SK-N-MC (cell line): ENCODE results near the gene RGS8.

Experiments used
- DNase-seq: peaks from one replicate; pipeline ENCODE4 v3.0.0-alpha.2; 2011; ENCODE audit warnings: low read depth, low spot score
- H3K27ac ChIP-seq: fragments of 200-600 bp; sonication (generic); 2 replicates; pipeline ENCODE4 v1.5.1; 2016; ENCODE audit warnings: mixed run types
- H3K36me3 ChIP-seq: fragments of 200-600 bp; sonication (generic); 2 replicates; pipeline ENCODE4 v1.6.1; 2017; ENCODE audit warnings: antibody characterized with exemption, low read length, mixed read lengths; ENCODE audit not compliant: insufficient read depth
- H3K4me3 ChIP-seq: fragments of 200-600 bp; sonication (generic); 2 replicates; pipeline ENCODE4 v1.5.1; 2016
- H3K9ac ChIP-seq: fragments of 200-600 bp; sonication (generic); 2 replicates; pipeline ENCODE4 v1.8.0; 2017; ENCODE audit warnings: mixed run types, mixed read lengths; ENCODE audit not compliant: insufficient read length
- H3K9me3 ChIP-seq: fragments of 200-600 bp; sonication (generic); 2 replicates; pipeline ENCODE4 v1.6.1; 2017; ENCODE audit warnings: low read depth, mild to moderate bottlenecking, antibody characterized with exemption, low read length, moderate library complexity, mixed read lengths
- EZH2 ChIP-seq: fragments of 200-600 bp; sonication (generic); IDR thresholded peaks from one replicate; pipeline ENCODE4 v1.6.1; 2017; ENCODE audit warnings: antibody characterized with exemption
- FOXP2 ChIP-seq: optimal IDR thresholded peaks from 2 replicates; pipeline ENCODE3; 2011; ENCODE audit warnings: mild to moderate bottlenecking, moderate library complexity; ENCODE audit not compliant: insufficient read depth; ENCODE audit errors: extremely low read length, control extremely low read depth
- POLR2AphosphoS5 ChIP-seq: IDR thresholded peaks from 2 replicates; pipeline ENCODE4 v1.6.1; 2012; ENCODE audit warnings: mild to moderate bottlenecking, low read depth, low read length, borderline replicate concordance

Gene RGS8

DNA sequence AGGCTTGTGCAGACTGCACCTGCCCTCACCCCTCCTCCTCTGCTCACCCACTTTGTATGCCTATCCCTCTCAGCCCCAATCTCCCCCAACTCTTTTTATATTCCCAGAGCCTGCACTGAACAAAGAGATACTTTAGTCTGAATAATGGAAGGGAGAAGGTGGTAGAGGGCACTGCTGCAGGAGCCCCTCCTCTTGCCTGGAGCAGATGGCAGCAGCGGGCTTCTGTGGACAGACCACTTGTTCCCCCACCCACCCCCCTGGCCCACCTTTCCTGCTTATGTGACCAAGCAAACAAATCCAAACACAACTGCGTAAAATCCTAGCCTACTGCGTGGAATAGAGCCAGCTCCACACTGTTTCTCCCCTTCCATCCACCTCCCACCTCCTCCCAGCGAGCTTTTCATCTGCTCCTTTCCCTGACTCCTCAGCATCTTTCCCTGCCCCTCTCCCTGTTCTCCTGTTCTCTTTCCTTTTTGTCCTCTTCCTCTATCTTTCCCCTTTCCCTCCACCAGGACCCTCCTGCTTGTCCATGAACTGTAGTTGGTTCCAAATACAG is 27.5 kb downstream of the RGS8 start:
- Histone ChIP-seq H3K4me3 (no peak overlapping the region), H3K36me3 (no peaks in the 10 kb centered on the region), H3K27ac (no peak overlapping the region), H3K9me3 (no peaks in the 10 kb centered on the region), H3K9ac (no peak overlapping the region)
- DNase-seq = no peak
- TF ChIP-seq POLR2AphosphoS5 (no peak), FOXP2 (no peak), EZH2 (no peak)

DNA sequence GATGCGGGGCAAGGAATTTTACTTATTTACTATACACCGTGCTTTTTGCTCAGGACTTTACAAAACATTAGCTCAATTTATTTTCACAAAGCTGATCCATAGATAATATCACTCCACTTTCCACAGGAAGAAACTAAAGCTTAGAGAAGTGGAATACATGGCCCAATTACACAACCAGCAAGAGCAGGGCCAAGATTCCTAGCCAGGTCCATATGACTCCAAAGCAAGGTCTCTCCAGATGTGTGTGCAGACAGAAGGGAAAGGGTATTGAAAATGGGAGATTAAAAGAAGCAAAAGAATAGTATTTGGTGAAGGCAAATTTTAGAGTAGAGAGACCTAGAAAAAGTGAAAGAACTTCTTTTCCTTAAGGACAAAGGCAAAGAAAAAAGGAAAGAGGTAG is 30.4 kb downstream of the RGS8 start:
- no peak for TF ChIP-seq FOXP2
- Histone ChIP-seq H3K27ac (no peak overlapping the region), H3K4me3 (no peak overlapping the region), H3K9me3 (no peaks in the 10 kb centered on the region), H3K9ac (no peak overlapping the region), H3K36me3 (no peaks in the 10 kb centered on the region)
- DNase-seq = no peak

DNA sequence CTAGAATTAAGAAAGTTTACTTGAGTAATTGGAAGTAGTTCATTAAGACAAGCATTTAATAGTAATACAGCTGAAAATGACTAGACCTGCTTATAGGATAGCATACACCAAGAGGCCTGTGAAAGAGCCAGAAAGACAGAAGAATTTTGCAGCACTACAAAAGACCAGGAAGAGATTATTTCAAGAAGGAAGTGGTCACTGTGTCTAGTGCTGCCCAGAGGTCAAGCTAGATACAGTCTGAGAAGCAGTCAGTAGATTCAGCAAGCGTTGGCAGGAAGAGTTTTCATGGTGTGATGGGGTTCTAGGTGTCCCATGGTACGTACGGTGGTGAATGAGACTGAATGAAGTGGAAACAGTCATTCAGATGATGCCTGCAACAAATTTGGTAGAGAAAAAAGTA is 31.5 kb downstream of the RGS8 start:
- no peak overlapping the region for H3K4me3 ChIP-seq
- DNase-seq = no peak
- TF ChIP-seq FOXP2 = no peak
- TF ChIP-seq EZH2 = no peak
- no peak for TF ChIP-seq POLR2AphosphoS5
- no peak overlapping the region for H3K9ac ChIP-seq
- no peak overlapping the region for H3K27ac ChIP-seq
- H3K36me3 ChIP-seq = no peaks in the 10 kb centered on the region
- no peaks in the 10 kb centered on the region for H3K9me3 ChIP-seq

DNA sequence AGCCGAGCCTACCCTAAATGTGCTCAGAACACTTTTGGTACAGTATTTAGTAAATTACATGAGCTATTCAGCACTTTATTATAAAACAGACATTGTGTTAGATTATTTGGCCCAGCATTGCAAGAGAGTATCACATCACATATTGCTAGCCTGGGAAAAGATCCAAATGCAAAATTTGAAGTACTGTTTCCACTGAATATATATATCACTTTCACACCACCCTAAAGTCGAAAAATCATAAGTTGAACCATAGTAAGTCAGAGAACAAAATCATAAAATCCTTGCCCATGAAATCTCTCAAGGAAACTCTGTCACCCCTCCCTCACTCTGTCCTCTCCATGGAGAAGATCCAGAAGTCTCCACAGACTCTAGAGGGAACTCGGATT is 33.1 kb downstream of the RGS8 start:
- TF ChIP-seq EZH2 (no peak), FOXP2 (no peak), POLR2AphosphoS5 (no peak)
- no peak overlapping the region for H3K4me3 ChIP-seq
- no peak for DNase-seq
- no peaks in the 10 kb centered on the region for H3K36me3 ChIP-seq
- no peak overlapping the region for H3K27ac ChIP-seq
- no peak overlapping the region for H3K9ac ChIP-seq
- no peaks in the 10 kb centered on the region for H3K9me3 ChIP-seq

DNA sequence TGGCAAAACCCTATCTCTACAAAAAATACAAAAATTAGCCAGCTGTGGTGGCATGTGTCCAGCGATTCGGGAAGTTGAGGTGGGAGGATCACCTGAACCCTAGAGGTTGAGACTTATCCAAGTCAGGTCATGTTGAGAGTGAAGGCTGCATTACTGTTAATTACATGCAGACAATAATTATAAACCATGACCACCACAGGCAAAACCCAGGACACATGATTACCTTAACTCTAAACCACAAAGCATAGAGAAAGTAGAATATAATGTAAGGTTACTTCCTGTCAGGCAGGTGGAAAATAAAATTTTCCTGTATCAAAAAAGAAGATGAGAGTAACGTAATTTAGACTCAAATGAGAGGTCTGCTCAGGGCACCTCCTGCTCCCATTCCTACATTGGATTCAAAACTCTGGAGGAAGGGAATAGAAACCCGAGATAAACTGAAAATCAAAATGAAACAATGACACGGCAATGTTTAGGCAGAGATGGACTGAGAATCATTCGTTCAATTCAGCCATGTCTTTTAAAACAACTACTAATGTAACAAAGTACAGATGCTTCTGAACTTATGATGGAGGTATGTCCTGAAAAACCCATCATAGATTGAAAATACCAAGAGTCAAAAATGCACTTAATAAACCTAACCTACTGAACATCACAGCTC is 33.6 kb downstream of the RGS8 start:
- H3K36me3 ChIP-seq = no peaks in the 10 kb centered on the region
- H3K9me3 ChIP-seq = no peaks in the 10 kb centered on the region
- DNase-seq = no peak
- no peak for TF ChIP-seq POLR2AphosphoS5
- TF ChIP-seq EZH2 = no peak
- no peak for TF ChIP-seq FOXP2
- H3K9ac ChIP-seq = no peak overlapping the region
- no peak overlapping the region for H3K27ac ChIP-seq
- H3K4me3 ChIP-seq = no peak overlapping the region

DNA sequence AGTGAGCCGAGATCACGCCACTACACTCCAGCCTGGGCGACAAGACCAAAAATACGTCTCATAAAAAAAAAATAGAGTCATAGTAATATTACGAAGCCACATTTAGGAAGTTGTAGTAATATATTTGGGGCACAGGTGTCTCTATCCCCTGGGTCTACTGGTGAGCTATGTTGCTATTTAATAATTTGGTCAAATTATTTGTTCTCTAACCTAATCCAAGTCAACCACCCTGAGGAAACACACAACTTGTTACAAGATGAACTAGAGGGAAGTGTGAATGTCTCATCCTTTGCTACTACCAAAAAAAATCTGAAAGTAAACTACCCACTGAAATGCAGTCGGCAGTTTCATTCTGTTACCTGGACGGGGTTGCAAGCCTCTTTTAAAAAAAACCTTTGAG is 35.3 kb downstream of the RGS8 start:
- no peak for TF ChIP-seq POLR2AphosphoS5
- no peak for TF ChIP-seq FOXP2
- no peak for TF ChIP-seq EZH2

DNA sequence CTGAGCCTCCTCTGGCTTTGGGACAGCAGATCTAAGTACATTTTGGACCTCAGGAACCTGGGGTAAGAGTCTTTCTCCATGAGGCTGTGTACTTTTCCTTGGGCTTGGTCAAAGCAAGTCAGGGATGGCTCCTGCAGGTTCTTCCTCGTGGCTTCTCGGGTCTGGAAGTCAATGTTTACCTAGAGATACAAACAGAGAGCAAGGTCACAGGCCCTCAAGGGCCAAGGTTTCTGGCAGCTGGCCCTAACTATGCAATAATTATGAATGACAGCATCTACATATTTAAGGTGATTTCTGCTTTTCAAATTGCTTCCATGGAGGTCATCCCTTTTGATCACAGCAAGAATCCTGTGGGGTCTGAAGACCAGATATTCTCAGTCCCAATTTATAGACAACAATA is 37.6 kb downstream of the RGS8 start:
- no peak for TF ChIP-seq EZH2
- TF ChIP-seq FOXP2 = no peak
- DNase-seq = no peak
- Histone ChIP-seq H3K9ac (no peak overlapping the region), H3K9me3 (no peaks in the 10 kb centered on the region), H3K27ac (no peak overlapping the region), H3K36me3 (no peaks in the 10 kb centered on the region), H3K4me3 (no peak overlapping the region)

More for the DNA sequence above, 35.3 kb downstream of the RGS8 start:
- DNase-seq = no peak
- H3K36me3 ChIP-seq = no peaks in the 10 kb centered on the region
- no peak overlapping the region for H3K9ac ChIP-seq
- no peaks in the 10 kb centered on the region for H3K9me3 ChIP-seq
- no peak overlapping the region for H3K27ac ChIP-seq
- no peak overlapping the region for H3K4me3 ChIP-seq

DNA sequence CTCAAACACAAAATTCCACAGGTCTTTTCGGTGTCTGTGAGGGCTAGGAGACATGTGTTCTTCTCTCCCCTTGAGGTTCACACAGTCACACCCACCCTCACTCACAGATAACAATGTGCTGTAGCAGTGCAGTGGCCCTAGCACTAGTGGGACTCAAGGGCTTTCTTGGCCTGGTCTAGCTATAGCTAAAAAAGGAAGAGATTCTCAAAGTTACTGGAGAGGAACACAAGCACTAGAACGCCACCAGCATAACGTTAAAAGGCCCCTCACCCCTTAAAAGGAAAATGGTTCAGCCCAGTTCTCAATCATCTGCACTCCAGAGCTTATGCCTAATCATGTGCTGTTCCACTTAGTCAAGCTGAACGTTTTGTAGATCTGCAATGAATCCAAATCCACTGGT is 39.5 kb downstream of the RGS8 start:
- H3K4me3 ChIP-seq = no peak overlapping the region
- H3K9me3 ChIP-seq = no peaks in the 10 kb centered on the region
- H3K9ac ChIP-seq = no peak overlapping the region
- TF ChIP-seq EZH2 = no peak
- no peak for TF ChIP-seq POLR2AphosphoS5
- TF ChIP-seq FOXP2 = no peak
- H3K27ac ChIP-seq = no peak overlapping the region
- no peaks in the 10 kb centered on the region for H3K36me3 ChIP-seq
- DNase-seq = no peak

DNA sequence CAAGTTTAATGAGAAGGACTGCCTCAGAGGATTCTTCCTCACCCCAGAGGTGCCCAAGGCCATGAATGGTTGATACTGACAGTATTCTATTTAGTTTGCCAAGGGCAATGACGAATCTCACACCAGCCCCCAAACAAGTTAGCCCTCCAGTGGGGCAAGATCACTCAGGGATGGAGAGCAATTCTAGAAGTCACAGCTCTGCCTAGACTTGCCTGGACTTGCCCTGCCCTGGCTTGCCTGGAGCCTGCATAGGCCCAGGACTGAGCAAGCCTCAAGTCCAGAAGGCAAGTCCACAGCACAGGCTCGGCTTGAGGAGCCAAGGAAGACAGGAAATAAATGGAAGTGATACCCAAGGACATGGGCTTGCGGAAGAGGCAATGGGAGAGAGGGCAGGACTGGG is 40.7 kb downstream of the RGS8 start:
- no peak overlapping the region for H3K4me3 ChIP-seq
- no peaks in the 10 kb centered on the region for H3K9me3 ChIP-seq
- no peaks in the 10 kb centered on the region for H3K36me3 ChIP-seq
- no peak overlapping the region for H3K9ac ChIP-seq
- DNase-seq = no peak
- no peak for TF ChIP-seq EZH2
- no peak for TF ChIP-seq FOXP2
- TF ChIP-seq POLR2AphosphoS5 = no peak
- H3K27ac ChIP-seq = no peak overlapping the region

DNA sequence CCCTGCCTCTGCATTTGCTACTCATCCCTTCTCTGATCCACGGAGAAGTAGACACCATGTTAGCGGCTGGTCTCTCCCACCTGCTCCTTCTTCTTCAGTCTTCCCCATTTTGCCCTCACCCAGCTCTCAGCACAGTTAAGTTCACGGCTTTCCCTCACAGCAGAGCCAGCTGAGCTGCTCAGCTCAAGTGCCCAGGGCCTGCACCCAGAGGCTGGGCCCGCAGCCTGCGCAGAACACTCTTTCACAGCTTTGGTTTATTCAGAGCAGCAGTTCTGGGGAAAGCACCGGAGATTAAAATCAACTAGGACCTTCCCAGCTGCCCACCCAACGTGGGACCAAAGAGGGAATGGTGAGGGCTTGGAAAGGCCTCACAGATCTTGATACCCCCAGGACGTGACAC is 41.9 kb downstream of the RGS8 start:
- no peak overlapping the region for H3K27ac ChIP-seq
- no peak for DNase-seq
- no peak overlapping the region for H3K4me3 ChIP-seq
- no peak for TF ChIP-seq POLR2AphosphoS5
- no peak for TF ChIP-seq FOXP2
- TF ChIP-seq EZH2 = no peak
- H3K36me3 ChIP-seq = no peaks in the 10 kb centered on the region
- H3K9ac ChIP-seq = no peak overlapping the region
- H3K9me3 ChIP-seq = no peaks in the 10 kb centered on the region
